PC-3 (cell line): Measurements from ENCODE around the gene DGKB. TPM values are rescaled to one million over a fixed set of nuclear protein-coding genes. Genes with fewer than 3 reads are reported as not detected.
A peak's percentile ranks its signal among the peaks of the same experiment; 100 is the strongest.

ENCODE experiments used
- ATAC-seq: fragments of 200-7000 bp; cut with Tn5 transposase; 2 replicates; pipeline ENCODE4 v1.9.1; 2020; ENCODE audit warnings: mild to moderate bottlenecking, moderate library complexity
- BruUV-seq: library from RNA; stranded (reverse); fragments of 400-500 nt; replicated peaks from 2 replicates; lab custom pipeline; 2021; lab: Mats Ljungman, UMichigan
- CTCF ChIA-PET: fragments of 300-600 bp; sonication (Branson Sonifier 250); formaldehyde crosslinking; loops from one replicate; lab custom pipeline; 2022; ENCODE audit warnings: antibody characterized with exemption; lab: Charles Lee
- POLR2A ChIA-PET: fragments of 300-600 bp; sonication (Branson Sonifier 250); formaldehyde crosslinking; loops from one replicate; lab custom pipeline; 2022; ENCODE audit warnings: antibody characterized with exemption; ENCODE audit not compliant: unreplicated experiment; lab: Charles Lee
- DNase-seq: peaks from one replicate; pipeline ENCODE4 v3.0.0-alpha.2; 2015
- H2AFZ ChIP-seq: fragments of 300-600 bp; sonication (generic); 2 replicates; pipeline ENCODE4 v1.6.0; 2016; ENCODE audit warnings: antibody characterized with exemption, low read length
- H3F3A ChIP-seq: fragments of 300-600 bp; sonication (generic); one replicate; pipeline ENCODE4 v1.6.0; 2017; ENCODE audit warnings: antibody characterized with exemption, low read length, control low read depth, mild to moderate bottlenecking; ENCODE audit not compliant: unreplicated experiment
- H3K27ac ChIP-seq: fragments of 300-600 bp; sonication (generic); 2 replicates; pipeline ENCODE4 v1.5.1; 2016; ENCODE audit warnings: mild to moderate bottlenecking, low read length
- H3K27me3 ChIP-seq: fragments of 300-600 bp; sonication (generic); 2 replicates; pipeline ENCODE4 v1.6.1; 2016; ENCODE audit warnings: low read length, mixed read lengths
- H3K36me3 ChIP-seq: fragments of 300-600 bp; sonication (generic); 2 replicates; pipeline ENCODE4 v1.6.1; 2016; ENCODE audit warnings: low read depth, mixed run types, low read length, mixed read lengths
- H3K4me1 ChIP-seq: fragments of 300-600 bp; sonication (generic); 2 replicates; pipeline ENCODE4 v1.5.1; 2016; ENCODE audit warnings: low read length; ENCODE audit not compliant: insufficient read depth
- H3K4me2 ChIP-seq: fragments of 300-600 bp; sonication (generic); 2 replicates; pipeline ENCODE4 v1.6.0; 2016; ENCODE audit warnings: low read length
- H3K4me3 ChIP-seq: fragments of 300-600 bp; sonication (generic); 2 replicates; pipeline ENCODE4 v1.5.1; 2016; ENCODE audit warnings: mild to moderate bottlenecking, low read length, mixed read lengths
- H3K79me2 ChIP-seq: fragments of 300-600 bp; sonication (generic); 2 replicates; pipeline ENCODE4 v1.6.1; 2017; ENCODE audit warnings: low read length, mixed read lengths
- H3K9ac ChIP-seq: fragments of 300-600 bp; sonication (generic); 2 replicates; pipeline ENCODE4 v1.6.0; 2016; ENCODE audit warnings: mild to moderate bottlenecking, low read length
- H3K9me2 ChIP-seq: fragments of 300-600 bp; sonication (generic); replicated peaks from 2 replicates; pipeline ENCODE4 v1.6.1; 2016; ENCODE audit warnings: mixed run types, low read length, mixed read lengths
- H3K9me3 ChIP-seq: fragments of 300-600 bp; sonication (generic); 2 replicates; pipeline ENCODE4 v1.6.1; 2016; ENCODE audit warnings: low read length, mixed read lengths
- H4K20me1 ChIP-seq: fragments of 300-600 bp; sonication (generic); 2 replicates; pipeline ENCODE4 v1.6.1; 2016; ENCODE audit warnings: low read length, mixed read lengths
- CTCF ChIP-seq: fragments of 300-600 bp; sonication (generic); conservative IDR thresholded peaks from 2 replicates; pipeline ENCODE4 v1.5.1; 2017; ENCODE audit warnings: antibody characterized with exemption, low read depth, mild to moderate bottlenecking, low read length
- EZH2 ChIP-seq: fragments of 300-600 bp; sonication (generic); IDR thresholded peaks from one replicate; pipeline ENCODE4 v1.6.1; 2017; ENCODE audit warnings: antibody characterized with exemption, mild to moderate bottlenecking, low read length; ENCODE audit not compliant: unreplicated experiment
- EZH2phosphoT487 ChIP-seq: fragments of 300-600 bp; sonication (generic); IDR thresholded peaks from 2 replicates; pipeline ENCODE4 v1.6.1; 2018; ENCODE audit warnings: mild to moderate bottlenecking, antibody characterized with exemption, low read length, borderline replicate concordance
- intact Hi-C: fragments of 100-400 bp; cut with micrococcal nuclease; formaldehyde crosslinking; loops from 2 replicates; pipeline ENCODE4 v1.9.0; 2023
- total RNA-seq: library from RNA; depleted of rRNA; stranded (reverse); fragments of >200 nt; gene quantifications from 2 replicates; pipeline ENCODE4 v1.2.3, GENCODE V29; 2014

Gene DGKB
- total RNA-seq, 1 experiment from 2014 or later = 0.15 TPM

GRCh38 chr7:14125998-14126397, 776.6 kb downstream of the DGKB start:
- intact Hi-C loops = no loop called here
- Histone ChIP-seq H3K27ac (no peak overlapping the region), H3K9me3 (no peaks in the 10 kb centered on the region), H3K4me1 (0 out of 2 replicates have a peak, but pooled peaks cover 7% of the 10 kb centered on the region), H3K4me2 (no peak overlapping the region), H3K9me2 (no peaks in the 10 kb centered on the region), H2AFZ (no peak overlapping the region; the same call in 1 of the 2 replicates), H4K20me1 (no peaks in the 10 kb centered on the region), H3K9ac (no peak overlapping the region), H3K79me2 (no peaks in the 10 kb centered on the region), H3K36me3 (no peaks in the 10 kb centered on the region), H3K4me3 (no peak overlapping the region), H3K27me3 (no peaks in the 10 kb centered on the region), H3F3A (no peaks in the 10 kb centered on the region)
- no TSS peak for BruUV-seq
- ChIA-PET POLR2A (no interaction called here), CTCF (interaction anchor here (0.5 kb wide), 1 partner anchor 430 kb away, joined by 3 read pairs; no protein-coding TSS in a partner anchor)
- DNase-seq = no peak
- TF ChIP-seq CTCF (no peak), EZH2 (no peak), EZH2phosphoT487 (no peak)
- ATAC-seq = peak; percentile 40

GRCh38 chr7:14124716-14125115, 777.8 kb downstream of the DGKB start:
- no peak for TF ChIP-seq EZH2phosphoT487
- no peak for TF ChIP-seq EZH2
- no peak for TF ChIP-seq CTCF
- ChIA-PET CTCF (no interaction called here), POLR2A (interaction anchor here (0.6 kb wide), 1 partner anchor 826 kb away, joined by 3 read pairs; no protein-coding TSS in a partner anchor)
- H3K4me2 ChIP-seq = no peak overlapping the region
- 0 out of 2 replicates have a peak, but pooled peaks cover 7% of the 10 kb centered on the region for H3K4me1 ChIP-seq
- H4K20me1 ChIP-seq = no peaks in the 10 kb centered on the region
- no peaks in the 10 kb centered on the region for H3F3A ChIP-seq
- H2AFZ ChIP-seq = no peak overlapping the region
- H3K9me3 ChIP-seq = no peaks in the 10 kb centered on the region
- ATAC-seq = no peak
- no peak for DNase-seq
- H3K27me3 ChIP-seq = no peaks in the 10 kb centered on the region
- H3K9ac ChIP-seq = no peak overlapping the region
- H3K27ac ChIP-seq = no peak overlapping the region
- no peaks in the 10 kb centered on the region for H3K79me2 ChIP-seq
- H3K9me2 ChIP-seq = no peaks in the 10 kb centered on the region
- H3K36me3 ChIP-seq = no peaks in the 10 kb centered on the region
- intact Hi-C loops = no loop called here
- no peak overlapping the region for H3K4me3 ChIP-seq
- no TSS peak for BruUV-seq

GRCh38 chr7:14123923-14124322, 778.6 kb downstream of the DGKB start:
- Histone ChIP-seq H3K4me1 (0 out of 2 replicates have a peak, but pooled peaks cover 7% of the 10 kb centered on the region), H3K9me3 (no peaks in the 10 kb centered on the region), H3K36me3 (no peaks in the 10 kb centered on the region), H3K79me2 (no peaks in the 10 kb centered on the region), H3K27me3 (no peaks in the 10 kb centered on the region), H3K4me3 (no peak overlapping the region), H3K27ac (no peak overlapping the region), H3K4me2 (no peak overlapping the region), H3F3A (no peaks in the 10 kb centered on the region), H4K20me1 (no peaks in the 10 kb centered on the region), H3K9ac (no peak overlapping the region), H2AFZ (no peak overlapping the region), H3K9me2 (no peaks in the 10 kb centered on the region)
- POLR2A ChIA-PET = no interaction called here
- intact Hi-C loops = no loop called here
- ATAC-seq (no peak), DNase-seq (no peak)
- CTCF ChIA-PET = no interaction called here
- TF ChIP-seq EZH2 (no peak), CTCF (no peak), EZH2phosphoT487 (no peak)
- BruUV-seq = no TSS peak
